B cell (primary cell): ENCODE data around the gene LEPROT. TPM values are rescaled to one million over a fixed set of nuclear protein-coding genes. Genes with fewer than 3 reads are reported as not detected.

ENCODE experiments used
- ATAC-seq: fragments of 200-7000 bp; cut with Tn5 transposase; one replicate; pipeline ENCODE4 v1.10.0; 2021; ENCODE audit warnings: low read depth, mild to moderate bottlenecking, moderate number of reproducible peaks, moderate library complexity
- CTCF ChIA-PET: fragments of 350-600 bp; sonication (Branson Sonifier 250); formaldehyde crosslinking; loops from one replicate; lab custom pipeline; 2021; ENCODE audit warnings: antibody characterized with exemption, inconsistent platforms; lab: Charles Lee
- POLR2A ChIA-PET: fragments of 350-600 bp; sonication (Branson Sonifier 250); formaldehyde crosslinking; loops from one replicate; lab custom pipeline; 2021; ENCODE audit warnings: antibody characterized with exemption; lab: Charles Lee
- DNase-seq: peaks from one replicate; pipeline ENCODE4 v3.0.0; 2013
- H2AFZ ChIP-seq: 2 replicates; pipeline ENCODE4 v1.6.1; 2012; ENCODE audit warnings: mild to moderate bottlenecking, low read depth, low read length; ENCODE audit not compliant: insufficient read depth, poor library complexity, severe bottlenecking
- H3K27ac ChIP-seq, 2 donors: 1 replicate in 1 of 2; 2 replicates in 1 of 2; pipeline ENCODE4 v1.5.1; 2012 to 2013; ENCODE audit warnings: low read length in 2 of 2, mild to moderate bottlenecking in 2 of 2, moderate library complexity in 1 of 2
- H3K27me3 ChIP-seq, 4 experiments: fragments of 200-600 bp in 1 of 4; sonication (generic) in 1 of 4; replicated peaks in 1 of 4; 1 replicate in 2 of 4; 2 replicates in 2 of 4; pipeline versions ENCODE4 v1.6.1 to v1.7.0; 2013 to 2016; ENCODE audit warnings: low read length in 3 of 4, mild to moderate bottlenecking in 2 of 4, mixed read lengths in 1 of 4, moderate library complexity in 1 of 4; ENCODE audit not compliant: insufficient read depth in 4 of 4, control insufficient read depth in 3 of 4; ENCODE audit errors: control extremely low read depth in 1 of 4
- H3K36me3 ChIP-seq, 2 experiments: replicated peaks in 1 of 2; 1 replicate in 1 of 2; 2 replicates in 1 of 2; pipeline versions ENCODE4 v1.6.1 to v1.7.1; 2013; ENCODE audit warnings: low read length in 1 of 2; ENCODE audit not compliant: insufficient read depth in 2 of 2, control insufficient read depth in 1 of 2; ENCODE audit errors: control extremely low read depth in 1 of 2, extremely low read depth in 1 of 2
- H3K4me1 ChIP-seq, 2 donors: fragments of 200-600 bp in 1 of 2; sonication (generic) in 1 of 2; 1 replicate in 1 of 2; 2 replicates in 1 of 2; pipeline versions ENCODE4 v1.5.1 to v1.6.1; 2013 to 2017; ENCODE audit warnings: low read length in 2 of 2; ENCODE audit not compliant: control insufficient read depth in 2 of 2, insufficient read depth in 2 of 2
- H3K4me2 ChIP-seq: replicated peaks from 2 replicates; pipeline ENCODE3; 2012; ENCODE audit warnings: mild to moderate bottlenecking, low read depth, low read length; ENCODE audit not compliant: poor library complexity, severe bottlenecking
- H3K4me3 ChIP-seq, 5 experiments: fragments of 200-600 bp in 1 of 5; sonication (generic) in 1 of 5; 1 replicate in 3 of 5; 2 replicates in 2 of 5; pipeline versions ENCODE4 v1.5.1 to v1.7.0; 2011 to 2016; ENCODE audit warnings: low read length in 4 of 5, mild to moderate bottlenecking in 4 of 5, low read depth in 2 of 5, control low read depth in 1 of 5, moderate library complexity in 1 of 5; ENCODE audit not compliant: insufficient read depth in 1 of 5; ENCODE audit errors: control extremely low read depth in 1 of 5, extremely low read depth in 1 of 5
- H3K79me2 ChIP-seq: fragments of 200-600 bp; sonication (generic); one replicate; pipeline ENCODE4 v1.6.0; 2016; ENCODE audit warnings: low read length; ENCODE audit not compliant: control insufficient read depth, insufficient read depth
- H3K9ac ChIP-seq: fragments of 200-600 bp; sonication (generic); 2 replicates; pipeline ENCODE4 v1.6.1; 2017; ENCODE audit warnings: mild to moderate bottlenecking, low read length, moderate library complexity
- H3K9me3 ChIP-seq, 3 donors: one replicate each; pipeline versions ENCODE4 v1.6.1 to v1.7.1; 2013; ENCODE audit warnings: low read length in 2 of 3; ENCODE audit not compliant: control insufficient read depth in 2 of 3, insufficient read depth in 1 of 3; ENCODE audit errors: control extremely low read depth in 1 of 3
- H4K20me1 ChIP-seq: 2 replicates; pipeline ENCODE4 v1.6.0; 2012; ENCODE audit warnings: mild to moderate bottlenecking, low read length; ENCODE audit not compliant: insufficient read depth, control insufficient read depth, poor library complexity, severe bottlenecking
- H3K27ac Mint-ChIP-seq: one replicate; pipeline ENCODE4 v1.8.0; 2021; ENCODE audit warnings: mixed read lengths
- H3K27me3 Mint-ChIP-seq: one replicate; pipeline ENCODE4 v1.8.0; 2021; ENCODE audit warnings: mixed read lengths
- H3K4me1 Mint-ChIP-seq: one replicate; pipeline ENCODE4 v1.8.0; 2021; ENCODE audit warnings: mixed read lengths
- H3K4me3 Mint-ChIP-seq: one replicate; pipeline ENCODE4 v1.8.0; 2021; ENCODE audit warnings: mixed read lengths
- H3K9me3 Mint-ChIP-seq: one replicate; pipeline ENCODE4 v1.8.0; 2022; ENCODE audit warnings: mixed read lengths; ENCODE audit not compliant: insufficient read depth
- EZH2 ChIP-seq: IDR thresholded peaks from 2 replicates; pipeline ENCODE4 v1.6.1; 2012; ENCODE audit warnings: borderline replicate concordance, low read depth, mild to moderate bottlenecking, moderate library complexity, low read length; ENCODE audit not compliant: insufficient read depth, poor library complexity, severe bottlenecking
- WGBS: methylation state at CpG from one replicate; pipeline ENCODE4 v1.1.5; 2013; ENCODE audit warnings: missing lambda C conversion rate; ENCODE audit not compliant: insufficient coverage; 5-methylcytosine and 5-hydroxymethylcytosine counted together
- intact Hi-C: fragments of 100-400 bp; cut with micrococcal nuclease; formaldehyde crosslinking; loops from one replicate; pipeline ENCODE4 v1.10.0; 2022
- polyA plus RNA-seq: library from polyadenylated mRNA; depleted of rRNA; stranded (reverse); fragments of >200 nt; gene quantifications from 2 replicates; pipeline ENCODE4 v1.2.3, GENCODE V29; 2012
- total RNA-seq, 2 donors: library from RNA; stranded (reverse); fragments of 120-200 nt in 1 of 2; gene quantifications; 1 replicate in 1 of 2; 2 replicates in 1 of 2; pipeline versions ENCODE4 v1.2.3 to v1.2.4, GENCODE V29; 2013 to 2022
- TF ChIP-seq, protein P1 (sequence below): fragments of 200-600 bp; IDR thresholded peaks from one replicate; pipeline ENCODE4 v1.8.0; 2022; ENCODE audit warnings: antibody characterized with exemption, mild to moderate bottlenecking

LEPROT gene
- total and polyA plus RNA-seq, 2 donors (not counting 1 experiment from before 2014, with no cell fraction given), result 9.7 to 26.5 TPM

- POLR2A ChIA-PET, result no interaction called here
- H3K36me3 ChIP-seq, result no peaks in the 10 kb centered on the region
- intact Hi-C loops, result no loop called here
- H3K4me3 ChIP-seq, result no peak overlapping the region
- Mint-ChIP-seq H3K4me3 (no peak overlapping the region), H3K9me3 (no peaks in the 10 kb centered on the region), H3K27ac (no peak overlapping the region), H3K4me1 (no peaks in the 10 kb centered on the region), H3K27me3 (no peaks in the 10 kb centered on the region)
- no peaks in the 10 kb centered on the region for H3K79me2 ChIP-seq
- no peak overlapping the region for H3K4me2 ChIP-seq
- H4K20me1 ChIP-seq, result no peaks in the 10 kb centered on the region
- H2AFZ ChIP-seq, result no peak overlapping the region
- no peaks in the 10 kb centered on the region for H3K4me1 ChIP-seq
- CTCF ChIA-PET, result no interaction called here
- no peak for ATAC-seq
- H3K9ac ChIP-seq, result no peak overlapping the region
- H3K27ac ChIP-seq, result no peak overlapping the region
- no peaks in the 10 kb centered on the region for H3K9me3 ChIP-seq
- H3K27me3 ChIP-seq, result no peaks in the 10 kb centered on the region
- no peak for TF ChIP-seq EZH2
- TF ChIP-seq, protein P1, sequence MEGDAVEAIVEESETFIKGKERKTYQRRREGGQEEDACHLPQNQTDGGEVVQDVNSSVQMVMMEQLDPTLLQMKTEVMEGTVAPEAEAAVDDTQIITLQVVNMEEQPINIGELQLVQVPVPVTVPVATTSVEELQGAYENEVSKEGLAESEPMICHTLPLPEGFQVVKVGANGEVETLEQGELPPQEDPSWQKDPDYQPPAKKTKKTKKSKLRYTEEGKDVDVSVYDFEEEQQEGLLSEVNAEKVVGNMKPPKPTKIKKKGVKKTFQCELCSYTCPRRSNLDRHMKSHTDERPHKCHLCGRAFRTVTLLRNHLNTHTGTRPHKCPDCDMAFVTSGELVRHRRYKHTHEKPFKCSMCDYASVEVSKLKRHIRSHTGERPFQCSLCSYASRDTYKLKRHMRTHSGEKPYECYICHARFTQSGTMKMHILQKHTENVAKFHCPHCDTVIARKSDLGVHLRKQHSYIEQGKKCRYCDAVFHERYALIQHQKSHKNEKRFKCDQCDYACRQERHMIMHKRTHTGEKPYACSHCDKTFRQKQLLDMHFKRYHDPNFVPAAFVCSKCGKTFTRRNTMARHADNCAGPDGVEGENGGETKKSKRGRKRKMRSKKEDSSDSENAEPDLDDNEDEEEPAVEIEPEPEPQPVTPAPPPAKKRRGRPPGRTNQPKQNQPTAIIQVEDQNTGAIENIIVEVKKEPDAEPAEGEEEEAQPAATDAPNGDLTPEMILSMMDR, result no peak
- WGBS, result 93% methylated on average over 3 of the region's 3 CpGs
- DNase-seq, result no peak
Measured at GRCh38 chr1:65476327-65476726, 55.9 kb downstream of the LEPROT start.

DNA sequence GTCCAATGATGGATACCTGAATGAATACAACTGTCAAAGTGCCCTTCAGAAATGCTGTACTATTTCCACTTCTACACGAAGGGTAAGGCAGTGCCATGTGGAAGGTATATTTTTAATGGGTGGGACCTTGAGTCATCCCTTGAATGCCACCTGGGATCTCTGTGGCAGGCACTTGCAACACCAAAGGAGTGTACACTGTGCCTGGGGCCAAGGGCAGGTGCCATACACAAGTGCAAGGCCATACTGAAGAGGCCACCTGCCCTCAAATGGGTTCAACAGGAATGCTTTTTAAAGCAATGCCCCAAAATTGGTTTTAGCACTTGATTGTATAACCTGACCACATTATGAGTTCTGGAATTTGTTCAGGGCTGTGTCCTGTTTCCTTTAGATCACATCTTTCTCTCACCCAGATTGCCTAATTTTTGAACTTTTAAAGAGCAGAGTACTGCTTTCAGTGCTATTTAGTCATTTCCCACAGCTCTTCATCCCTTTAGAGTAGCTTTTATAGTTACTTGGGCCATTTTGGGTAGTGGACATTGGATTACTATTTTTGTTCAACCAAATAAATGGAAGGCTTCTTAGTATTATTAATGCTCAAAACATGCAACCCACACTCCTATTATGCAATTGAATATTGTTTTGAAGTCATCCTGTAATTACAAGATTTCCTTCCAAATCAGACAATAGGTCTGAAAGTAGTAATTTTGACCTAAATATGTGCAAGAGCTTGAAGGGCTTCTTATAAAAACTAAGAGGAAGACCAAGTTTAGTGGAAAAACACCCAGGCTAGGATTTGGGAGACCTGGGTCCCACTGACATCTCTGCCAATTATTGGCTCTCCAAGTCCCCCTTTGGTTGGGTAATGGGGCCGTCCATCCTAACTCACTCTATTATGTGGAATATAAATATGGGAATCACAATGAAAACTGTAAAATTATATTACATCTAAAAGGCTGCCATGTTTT is 57.2 kb downstream of the LEPROT start:
- ChIA-PET CTCF (no interaction called here), POLR2A (no interaction called here)
- H3K4me1 Mint-ChIP-seq, result no peaks in the 10 kb centered on the region
- intact Hi-C loops, result no loop called here
- DNase-seq (no peak), ATAC-seq (no peak)
- no peak for TF ChIP-seq EZH2
- TF ChIP-seq, protein P1, result no peak
- Histone ChIP-seq H3K27me3 (no peaks in the 10 kb centered on the region), H3K4me3 (no peak overlapping the region), H2AFZ (no peak overlapping the region), H3K9ac (no peak overlapping the region), H3K36me3 (no peaks in the 10 kb centered on the region), H3K4me2 (no peak overlapping the region), H3K79me2 (no peaks in the 10 kb centered on the region), H4K20me1 (no peaks in the 10 kb centered on the region), H3K9me3 (no peaks in the 10 kb centered on the region), H3K27ac (no peak overlapping the region), H3K4me1 (no peaks in the 10 kb centered on the region)
- H3K9me3 Mint-ChIP-seq, result no peaks in the 10 kb centered on the region
- no peak overlapping the region for H3K4me3 Mint-ChIP-seq
- no peak overlapping the region for H3K27ac Mint-ChIP-seq
- no peaks in the 10 kb centered on the region for H3K27me3 Mint-ChIP-seq
- 63% methylated on average over 1 of the region's 2 CpGs for WGBS
